Ovary (tissue), 9 donors: ENCODE data around the gene RPA3. TPM values are rescaled to one million over a fixed set of nuclear protein-coding genes. Genes with fewer than 3 reads are reported as not detected.

Experiments
- DNase-seq, 5 donors: peaks; one replicate each; pipeline ENCODE4 v3.0.0-alpha.2; 2019 to 2020
- H3K27ac ChIP-seq, 2 donors: fragments of 200-600 bp; one replicate each; pipeline versions ENCODE4 v1.5.1 to v1.8.0; 2019 to 2022
- H3K27me3 ChIP-seq: fragments of 200-600 bp; one replicate; pipeline ENCODE4 v1.8.0; 2022
- H3K36me3 ChIP-seq: fragments of 200-600 bp; sonication (generic); one replicate; pipeline ENCODE4 v1.5.1; 2019
- H3K4me1 ChIP-seq: one replicate; pipeline ENCODE4 v1.8.1; 2013; ENCODE audit warnings: mild to moderate bottlenecking, moderate library complexity; ENCODE audit not compliant: insufficient read depth
- H3K4me3 ChIP-seq: fragments of 200-600 bp; sonication (generic); one replicate; pipeline ENCODE4 v1.5.1; 2017
- H3K9me3 ChIP-seq, 2 donors: fragments of 200-600 bp in 1 of 2; sonication (generic) in 1 of 2; one replicate each; pipeline versions ENCODE4 v1.5.1 to v1.8.1; 2013 to 2019; ENCODE audit warnings: mild to moderate bottlenecking in 1 of 2, moderate library complexity in 1 of 2
- CTCF ChIP-seq, 3 donors: fragments of 450-650 bp in 2 of 3; fragments of 200-600 bp in 1 of 3; IDR thresholded peaks; one replicate each; pipeline versions ENCODE4 v1.5.1 to v1.8.0; 2016 to 2022; ENCODE audit warnings: antibody characterized with exemption in 3 of 3, mild to moderate bottlenecking in 1 of 3
- EP300 ChIP-seq: sonication (generic); formaldehyde crosslinking; IDR thresholded peaks from one replicate; pipeline ENCODE4 v1.6.1; 2017; ENCODE audit warnings: antibody characterized with exemption
- POLR2A ChIP-seq: fragments of 450-650 bp; IDR thresholded peaks from one replicate; pipeline ENCODE4 v1.6.1; 2017; ENCODE audit warnings: antibody characterized with exemption, mild to moderate bottlenecking, moderate library complexity
- WGBS, 3 donors: extraction: QIAGEN DNeasy Blood & Tissue Kit in 1 of 3; methylation state at CpG; one replicate each; pipeline versions ENCODE4 v1.1.5 to v1.1.7; 2013 to 2017; 5-methylcytosine and 5-hydroxymethylcytosine counted together
- intact Hi-C, 4 donors: fragments of 100-400 bp; cut with DNase I; formaldehyde crosslinking; loops; one replicate each; pipeline versions ENCODE4 v1.11.0 to v1.15.1; 2022 to 2023
- polyA plus RNA-seq, 2 donors: library from polyadenylated mRNA; stranded (reverse); fragments of 200-250 nt in 1 of 2; fragments of 350-450 nt in 1 of 2; fragmentation: Illumina TruSeq in 1 of 2; extraction: RNeasy Lipid Tissue Mini Kit (QIAGEN cat#74804) in 1 of 2; gene quantifications; one replicate each; pipeline ENCODE4 v1.2.3, GENCODE V29; 2013 to 2014
- total RNA-seq, 7 donors: library from RNA; depleted of rRNA in 2 of 7; stranded (reverse); fragments of >200 nt in 2 of 7; fragmentation: NEBNext Ultra II Directional in 3 of 7; extraction: Animal tissue kit (Norgen Biotek cat#: 25700) in 3 of 7; gene quantifications; one replicate each; pipeline versions ENCODE4 v1.1.0 to v1.2.4, GENCODE V29; 2016 to 2023
- donor health status: DM: no; HTN: no; CAD: no; lungs with moderate emphysema.
- donor health status: DM: no; HTN: no; CAD: no.
- donor health status: Bipolar disorder and iron deficiency.
- donor health status: DM: yes; HTN: yes; CAD: no.
- donor health status: DM: no; HTN: no; CAD: no.
- donor health status: DM: yes; HTN: yes; CAD: no.

RPA3 gene
- total and polyA plus RNA-seq, 9 donors = 8.6 to 28.6 (median 17.8) TPM

- WGBS, 3 donors = 95 to 97% (median 97%) methylated on average over 7 of the region's 7 CpGs
- Histone ChIP-seq H3K36me3 (no peaks in the 10 kb centered on the region), H3K4me1 (peaks cover 3% of the 10 kb centered on the region), H3K27me3 (no peaks in the 10 kb centered on the region), H3K4me3 (no peak overlapping the region), H3K27ac (no peak overlapping the region), H3K9me3 (no peaks in the 10 kb centered on the region)
- no peak for DNase-seq
- TF ChIP-seq EP300 = no peak
- TF ChIP-seq CTCF (IDR thresholded peaks at IDR 0.05) = no peak
- no peak for TF ChIP-seq POLR2A
- intact Hi-C loops = no loop called here
Measured at GRCh38 chr7:7703427-7703826, 15.0 kb downstream of the RPA3 start.

GRCh38 chr7:7702826-7703225 lies 15.6 kb downstream of the RPA3 start:
- no peak for DNase-seq
- H3K9me3 ChIP-seq = no peaks in the 10 kb centered on the region
- no peaks in the 10 kb centered on the region for H3K36me3 ChIP-seq
- no peak overlapping the region for H3K27ac ChIP-seq
- intact Hi-C loops = no loop called here
- 63 to 67% (median 65%) methylated on average over 4 of the region's 4 CpGs for WGBS, 3 donors
- TF ChIP-seq CTCF (IDR thresholded peaks at IDR 0.05) = no peak
- TF ChIP-seq POLR2A = no peak
- TF ChIP-seq EP300 = no peak
- H3K4me1 ChIP-seq = peaks cover 3% of the 10 kb centered on the region
- no peak overlapping the region for H3K4me3 ChIP-seq
- H3K27me3 ChIP-seq = no peaks in the 10 kb centered on the region

- intact Hi-C loops = no loop called here
- no peak for DNase-seq
- no peak for TF ChIP-seq POLR2A
- TF ChIP-seq EP300 = no peak
- no peak for TF ChIP-seq CTCF (IDR thresholded peaks at IDR 0.05)
- WGBS, 3 donors = 93 to 100% (median 96%) methylated on average over 1 of the region's 1 CpG
- no peak overlapping the region for H3K27ac ChIP-seq
- no peaks in the 10 kb centered on the region for H3K9me3 ChIP-seq
- no peak overlapping the region for H3K4me3 ChIP-seq
- no peaks in the 10 kb centered on the region for H3K27me3 ChIP-seq
- H3K4me1 ChIP-seq = peaks cover 4% of the 10 kb centered on the region
- no peaks in the 10 kb centered on the region for H3K36me3 ChIP-seq
Measured at GRCh38 chr7:7701527-7701926, 16.9 kb downstream of the RPA3 start.

GRCh38 chr7:7699970-7700369 lies 18.4 kb downstream of the RPA3 start:
- no peak overlapping the region for H3K27ac ChIP-seq
- intact Hi-C loops = no loop called here

More at GRCh38 chr7:7699970-7700369, 18.4 kb downstream of the RPA3 start:
- no peak for DNase-seq
- TF ChIP-seq EP300 = no peak
- no peak for TF ChIP-seq POLR2A
- TF ChIP-seq CTCF (IDR thresholded peaks at IDR 0.05) = no peak
- Histone ChIP-seq H3K36me3 (no peaks in the 10 kb centered on the region), H3K4me1 (peaks cover 4% of the 10 kb centered on the region), H3K4me3 (no peak overlapping the region), H3K27me3 (no peaks in the 10 kb centered on the region), H3K9me3 (no peaks in the 10 kb centered on the region)
